ENCODE results near the gene ATP8A2.
"Not testable (repeated sequence)": the region's sequence is repeated elsewhere in the genome, so short reads cannot be mapped to it uniquely, and the experiment has no call there.

Gene ATP8A2

DNA sequence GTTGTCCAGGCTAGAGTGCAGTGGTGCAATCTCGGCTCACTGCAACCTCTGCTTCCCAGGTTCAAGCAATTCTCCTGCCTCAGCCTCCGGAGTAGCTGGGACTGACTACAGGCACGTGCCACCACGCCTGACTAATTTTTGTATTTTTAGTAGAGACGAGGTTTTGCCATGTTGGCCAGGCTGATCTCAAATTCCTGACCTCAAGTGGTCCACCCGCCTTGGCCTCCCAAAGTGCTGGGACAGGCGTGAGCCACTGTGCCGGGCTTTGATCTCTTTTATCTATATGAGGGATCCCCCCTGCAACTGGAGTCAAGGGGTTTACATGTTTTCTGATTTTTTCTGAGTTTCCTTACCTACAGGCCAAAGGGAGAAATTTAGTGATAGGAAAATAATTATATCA, 200.4 kb downstream of the ATP8A2 start:
- H3K4me1 ChIP-seq (ENCODE audit: control insufficient read depth in 2 of 2, insufficient read depth in 2 of 2, low read length in 2 of 2); H3K9ac ChIP-seq (ENCODE audit: low read depth in 1 of 2, low read length in 2 of 2); H3K27me3 ChIP-seq (ENCODE audit: control insufficient read depth in 2 of 2, insufficient read depth in 2 of 2, low read length in 2 of 2); H3K4me3 ChIP-seq (ENCODE audit: low read length in 2 of 2); H3K9me3 ChIP-seq (ENCODE audit: control insufficient read depth in 2 of 2, low read length in 2 of 2); H3K27ac ChIP-seq (ENCODE audit: low read depth in 2 of 2, low read length in 2 of 2); H3K36me3 ChIP-seq (ENCODE audit: control insufficient read depth in 2 of 2, insufficient read depth in 2 of 2, low read length in 2 of 2): not testable (repeated sequence)

GRCh38 chr13:25574437-25575411, 202.9 kb downstream of the ATP8A2 start:
- no peak overlapping the region for H3K9ac ChIP-seq (ENCODE audit: low read depth in 1 of 2, low read length in 2 of 2)
- H3K36me3 ChIP-seq (ENCODE audit: control insufficient read depth in 2 of 2, insufficient read depth in 2 of 2, low read length in 2 of 2): no peaks in the 10 kb centered on the region
- H3K4me3 ChIP-seq (ENCODE audit: low read length in 2 of 2): no peak overlapping the region
- H3K9me3 ChIP-seq (ENCODE audit: control insufficient read depth in 2 of 2, low read length in 2 of 2): no peaks in the 10 kb centered on the region
- H3K27ac ChIP-seq (ENCODE audit: low read depth in 2 of 2, low read length in 2 of 2): no peak overlapping the region
- no peaks in the 10 kb centered on the region for H3K4me1 ChIP-seq (ENCODE audit: control insufficient read depth in 2 of 2, insufficient read depth in 2 of 2, low read length in 2 of 2)
- H3K27me3 ChIP-seq (ENCODE audit: control insufficient read depth in 2 of 2, insufficient read depth in 2 of 2, low read length in 2 of 2): no peaks in the 10 kb centered on the region

DNA sequence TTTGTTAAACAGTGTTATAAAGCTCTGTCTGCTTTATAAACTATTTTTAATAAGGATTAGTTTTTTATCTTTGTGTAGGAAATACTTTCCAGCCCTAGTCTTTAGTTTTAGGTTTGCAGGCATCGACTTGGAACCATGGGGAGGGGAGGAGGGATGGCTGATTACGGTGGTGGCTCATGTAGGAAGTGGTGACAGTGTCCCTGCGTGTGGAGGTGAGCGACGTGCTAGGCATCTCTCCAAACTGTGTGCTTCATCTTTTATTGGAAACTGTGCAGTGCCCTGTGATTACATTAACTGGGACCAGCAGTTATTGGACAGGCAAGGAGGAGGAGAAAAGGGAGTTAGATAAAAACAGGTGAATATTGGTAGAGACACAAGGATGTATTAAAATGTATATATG, 203.8 kb downstream of the ATP8A2 start:
- Histone ChIP-seq H3K27me3 (ENCODE audit: control insufficient read depth in 2 of 2, insufficient read depth in 2 of 2, low read length in 2 of 2) (no peaks in the 10 kb centered on the region), H3K9me3 (ENCODE audit: control insufficient read depth in 2 of 2, low read length in 2 of 2) (no peaks in the 10 kb centered on the region), H3K9ac (ENCODE audit: low read depth in 1 of 2, low read length in 2 of 2) (no peak overlapping the region), H3K4me3 (ENCODE audit: low read length in 2 of 2) (no peak overlapping the region), H3K27ac (ENCODE audit: low read depth in 2 of 2, low read length in 2 of 2) (no peak overlapping the region), H3K4me1 (ENCODE audit: control insufficient read depth in 2 of 2, insufficient read depth in 2 of 2, low read length in 2 of 2) (no peaks in the 10 kb centered on the region), H3K36me3 (ENCODE audit: control insufficient read depth in 2 of 2, insufficient read depth in 2 of 2, low read length in 2 of 2) (no peaks in the 10 kb centered on the region)

- Histone ChIP-seq H3K9ac (ENCODE audit: low read depth in 1 of 2, low read length in 2 of 2) (no peak overlapping the region), H3K9me3 (ENCODE audit: control insufficient read depth in 2 of 2, low read length in 2 of 2) (no peaks in the 10 kb centered on the region), H3K4me3 (ENCODE audit: low read length in 2 of 2) (no peak overlapping the region), H3K4me1 (ENCODE audit: control insufficient read depth in 2 of 2, insufficient read depth in 2 of 2, low read length in 2 of 2) (no peaks in the 10 kb centered on the region), H3K27ac (ENCODE audit: low read depth in 2 of 2, low read length in 2 of 2) (no peak overlapping the region), H3K36me3 (ENCODE audit: control insufficient read depth in 2 of 2, insufficient read depth in 2 of 2, low read length in 2 of 2) (no peaks in the 10 kb centered on the region), H3K27me3 (ENCODE audit: control insufficient read depth in 2 of 2, insufficient read depth in 2 of 2, low read length in 2 of 2) (no peaks in the 10 kb centered on the region)
These were observed 206.8 kb downstream of the ATP8A2 start for GRCh38 chr13:25578526-25578925.

GRCh38 chr13:25579221-25579620, 207.4 kb downstream of the ATP8A2 start:
- Histone ChIP-seq H3K4me1 (ENCODE audit: control insufficient read depth in 2 of 2, insufficient read depth in 2 of 2, low read length in 2 of 2) (no peaks in the 10 kb centered on the region), H3K9ac (ENCODE audit: low read depth in 1 of 2, low read length in 2 of 2) (no peak overlapping the region), H3K4me3 (ENCODE audit: low read length in 2 of 2) (no peak overlapping the region), H3K27ac (ENCODE audit: low read depth in 2 of 2, low read length in 2 of 2) (no peak overlapping the region), H3K9me3 (ENCODE audit: control insufficient read depth in 2 of 2, low read length in 2 of 2) (no peaks in the 10 kb centered on the region), H3K36me3 (ENCODE audit: control insufficient read depth in 2 of 2, insufficient read depth in 2 of 2, low read length in 2 of 2) (no peaks in the 10 kb centered on the region), H3K27me3 (ENCODE audit: control insufficient read depth in 2 of 2, insufficient read depth in 2 of 2, low read length in 2 of 2) (peaks cover 0 to 2% of the 10 kb centered on the region in 2 donors)

DNA sequence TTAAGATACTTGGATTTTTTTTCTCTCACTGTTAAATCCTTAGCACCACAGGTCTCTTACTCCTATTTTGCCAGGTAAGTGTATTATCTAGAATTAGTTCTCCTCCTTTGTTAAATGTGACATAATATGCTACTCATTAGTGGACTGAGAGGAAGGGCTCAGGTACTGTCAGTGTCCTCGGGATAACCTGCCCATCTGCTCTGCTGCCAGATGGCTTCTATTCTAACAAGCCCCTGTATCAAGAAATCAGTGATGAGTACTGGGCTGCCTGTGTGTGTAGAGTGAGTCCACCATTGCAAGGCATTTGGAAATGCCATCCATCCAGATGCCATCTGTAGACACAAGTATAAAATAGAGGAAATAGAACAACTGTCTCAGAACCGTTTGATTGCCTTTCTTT, 209.6 kb downstream of the ATP8A2 start:
- Histone ChIP-seq H3K9ac (ENCODE audit: low read depth in 1 of 2, low read length in 2 of 2) (no peak overlapping the region), H3K4me1 (ENCODE audit: control insufficient read depth in 2 of 2, insufficient read depth in 2 of 2, low read length in 2 of 2) (no peaks in the 10 kb centered on the region), H3K36me3 (ENCODE audit: control insufficient read depth in 2 of 2, insufficient read depth in 2 of 2, low read length in 2 of 2) (no peaks in the 10 kb centered on the region), H3K9me3 (ENCODE audit: control insufficient read depth in 2 of 2, low read length in 2 of 2) (no peaks in the 10 kb centered on the region), H3K27ac (ENCODE audit: low read depth in 2 of 2, low read length in 2 of 2) (no peak overlapping the region), H3K4me3 (ENCODE audit: low read length in 2 of 2) (no peak overlapping the region), H3K27me3 (ENCODE audit: control insufficient read depth in 2 of 2, insufficient read depth in 2 of 2, low read length in 2 of 2) (peaks cover 0 to 2% of the 10 kb centered on the region in 2 donors)

DNA sequence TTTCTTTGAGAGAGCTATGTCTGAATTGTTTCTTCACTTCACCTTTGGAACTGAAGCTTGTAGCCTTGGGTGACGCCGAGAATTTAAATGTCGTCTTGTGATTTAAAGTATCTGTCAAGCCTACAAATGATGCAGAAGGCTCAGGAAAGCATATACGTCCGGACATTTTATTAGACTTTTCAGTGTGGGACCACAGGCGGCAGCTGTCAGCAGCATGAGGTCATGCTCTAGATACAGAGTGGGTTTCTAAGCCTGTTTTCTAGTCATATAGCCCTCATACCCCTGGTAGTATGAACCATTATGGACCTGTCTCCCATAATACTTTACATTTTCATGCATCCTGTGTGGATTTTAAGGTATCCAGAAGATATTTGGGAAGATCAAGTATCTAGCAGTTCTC, 212.3 kb downstream of the ATP8A2 start:
- no peak overlapping the region for H3K27ac ChIP-seq (ENCODE audit: low read depth in 2 of 2, low read length in 2 of 2)
- no peak overlapping the region for H3K4me3 ChIP-seq (ENCODE audit: low read length in 2 of 2)
- no peaks in the 10 kb centered on the region for H3K4me1 ChIP-seq (ENCODE audit: control insufficient read depth in 2 of 2, insufficient read depth in 2 of 2, low read length in 2 of 2)
- no peaks in the 10 kb centered on the region for H3K9me3 ChIP-seq (ENCODE audit: control insufficient read depth in 2 of 2, low read length in 2 of 2)
- no peaks in the 10 kb centered on the region for H3K36me3 ChIP-seq (ENCODE audit: control insufficient read depth in 2 of 2, insufficient read depth in 2 of 2, low read length in 2 of 2)
- H3K9ac ChIP-seq (ENCODE audit: low read depth in 1 of 2, low read length in 2 of 2): no peak overlapping the region
- peaks cover 0 to 2% of the 10 kb centered on the region in 2 donors for H3K27me3 ChIP-seq (ENCODE audit: control insufficient read depth in 2 of 2, insufficient read depth in 2 of 2, low read length in 2 of 2)

DNA sequence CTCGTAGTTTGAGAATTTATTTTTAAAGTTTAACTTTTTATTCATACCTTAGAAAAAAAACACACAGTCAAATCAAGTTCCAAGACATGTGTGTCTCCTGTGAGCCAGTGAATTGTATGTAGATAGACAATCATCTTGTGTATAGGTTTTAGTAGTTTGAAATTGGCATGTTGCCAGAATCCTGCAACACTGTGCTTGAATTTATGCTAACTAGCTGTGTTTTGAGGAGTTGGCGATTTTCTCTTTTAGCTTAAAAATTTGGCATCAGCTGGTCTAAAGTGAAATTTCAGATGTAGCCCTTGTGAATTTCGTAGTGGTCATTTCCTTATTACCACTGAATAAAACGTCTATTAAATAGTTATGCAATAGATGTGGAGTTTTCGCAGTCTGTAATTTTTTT, 213.2 kb downstream of the ATP8A2 start:
- H3K27ac ChIP-seq (ENCODE audit: low read depth in 2 of 2, low read length in 2 of 2): no peak overlapping the region
- no peaks in the 10 kb centered on the region for H3K4me1 ChIP-seq (ENCODE audit: control insufficient read depth in 2 of 2, insufficient read depth in 2 of 2, low read length in 2 of 2)
- H3K27me3 ChIP-seq (ENCODE audit: control insufficient read depth in 2 of 2, insufficient read depth in 2 of 2, low read length in 2 of 2): peaks cover 0 to 2% of the 10 kb centered on the region in 2 donors
- H3K36me3 ChIP-seq (ENCODE audit: control insufficient read depth in 2 of 2, insufficient read depth in 2 of 2, low read length in 2 of 2): no peaks in the 10 kb centered on the region
- no peak overlapping the region for H3K4me3 ChIP-seq (ENCODE audit: low read length in 2 of 2)
- no peak overlapping the region for H3K9ac ChIP-seq (ENCODE audit: low read depth in 1 of 2, low read length in 2 of 2)
- H3K9me3 ChIP-seq (ENCODE audit: control insufficient read depth in 2 of 2, low read length in 2 of 2): no peaks in the 10 kb centered on the region

GRCh38 chr13:25587326-25587980, 215.7 kb downstream of the ATP8A2 start:
- peaks cover 0 to 2% of the 10 kb centered on the region in 2 donors for H3K27me3 ChIP-seq (ENCODE audit: control insufficient read depth in 2 of 2, insufficient read depth in 2 of 2, low read length in 2 of 2)
- no peak overlapping the region for H3K27ac ChIP-seq (ENCODE audit: low read depth in 2 of 2, low read length in 2 of 2)
- no peak overlapping the region for H3K4me3 ChIP-seq (ENCODE audit: low read length in 2 of 2)
- no peaks in the 10 kb centered on the region for H3K4me1 ChIP-seq (ENCODE audit: control insufficient read depth in 2 of 2, insufficient read depth in 2 of 2, low read length in 2 of 2)
- no peaks in the 10 kb centered on the region for H3K36me3 ChIP-seq (ENCODE audit: control insufficient read depth in 2 of 2, insufficient read depth in 2 of 2, low read length in 2 of 2)
- no peaks in the 10 kb centered on the region for H3K9me3 ChIP-seq (ENCODE audit: control insufficient read depth in 2 of 2, low read length in 2 of 2)
- H3K9ac ChIP-seq (ENCODE audit: low read depth in 1 of 2, low read length in 2 of 2): no peak overlapping the region

GRCh38 chr13:25588336-25589060, 216.7 kb downstream of the ATP8A2 start:
- Histone ChIP-seq H3K27me3 (ENCODE audit: control insufficient read depth in 2 of 2, insufficient read depth in 2 of 2, low read length in 2 of 2) (peaks cover 0 to 2% of the 10 kb centered on the region in 2 donors), H3K9me3 (ENCODE audit: control insufficient read depth in 2 of 2, low read length in 2 of 2) (no peaks in the 10 kb centered on the region), H3K36me3 (ENCODE audit: control insufficient read depth in 2 of 2, insufficient read depth in 2 of 2, low read length in 2 of 2) (no peaks in the 10 kb centered on the region), H3K4me3 (ENCODE audit: low read length in 2 of 2) (no peak overlapping the region), H3K4me1 (ENCODE audit: control insufficient read depth in 2 of 2, insufficient read depth in 2 of 2, low read length in 2 of 2) (no peaks in the 10 kb centered on the region), H3K27ac (ENCODE audit: low read depth in 2 of 2, low read length in 2 of 2) (no peak overlapping the region), H3K9ac (ENCODE audit: low read depth in 1 of 2, low read length in 2 of 2) (no peak overlapping the region)

Measured in mucosa of rectum (tissue), 2 donors.